ENCODE results near the gene ATG101.

The ATG101 gene

DNA sequence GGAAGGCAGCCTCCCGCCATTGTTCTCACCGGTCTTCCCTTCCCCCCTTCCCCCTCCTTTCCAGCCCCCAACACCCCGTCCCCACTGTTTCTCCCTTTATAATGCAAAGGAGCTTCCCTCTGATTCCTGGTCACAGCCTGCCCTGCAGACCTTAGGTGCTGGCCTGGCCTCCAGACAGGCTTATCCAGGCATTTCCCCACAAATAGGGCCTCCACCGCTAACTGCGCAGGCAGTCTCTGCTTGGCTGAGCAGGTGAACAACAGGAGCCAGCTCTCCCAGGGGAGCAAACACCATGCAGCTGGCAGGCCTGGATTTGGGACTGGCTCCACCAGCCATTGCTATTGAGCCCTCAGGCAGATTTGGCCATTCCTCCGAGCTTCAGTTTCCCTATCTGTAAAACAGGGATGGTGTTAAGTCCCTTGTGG lies 55.7 kb downstream of the ATG101 start:
- TF ChIP-seq TAF1 (IDR thresholded peaks at IDR 0.05; ENCODE audit: borderline replicate concordance, insufficient read depth, low read length) = no peak
- TF ChIP-seq POLR2AphosphoS5 (IDR thresholded peaks at IDR 0.05; ENCODE audit: low read depth, low read length) = no peak
- TF ChIP-seq, protein P1, sequence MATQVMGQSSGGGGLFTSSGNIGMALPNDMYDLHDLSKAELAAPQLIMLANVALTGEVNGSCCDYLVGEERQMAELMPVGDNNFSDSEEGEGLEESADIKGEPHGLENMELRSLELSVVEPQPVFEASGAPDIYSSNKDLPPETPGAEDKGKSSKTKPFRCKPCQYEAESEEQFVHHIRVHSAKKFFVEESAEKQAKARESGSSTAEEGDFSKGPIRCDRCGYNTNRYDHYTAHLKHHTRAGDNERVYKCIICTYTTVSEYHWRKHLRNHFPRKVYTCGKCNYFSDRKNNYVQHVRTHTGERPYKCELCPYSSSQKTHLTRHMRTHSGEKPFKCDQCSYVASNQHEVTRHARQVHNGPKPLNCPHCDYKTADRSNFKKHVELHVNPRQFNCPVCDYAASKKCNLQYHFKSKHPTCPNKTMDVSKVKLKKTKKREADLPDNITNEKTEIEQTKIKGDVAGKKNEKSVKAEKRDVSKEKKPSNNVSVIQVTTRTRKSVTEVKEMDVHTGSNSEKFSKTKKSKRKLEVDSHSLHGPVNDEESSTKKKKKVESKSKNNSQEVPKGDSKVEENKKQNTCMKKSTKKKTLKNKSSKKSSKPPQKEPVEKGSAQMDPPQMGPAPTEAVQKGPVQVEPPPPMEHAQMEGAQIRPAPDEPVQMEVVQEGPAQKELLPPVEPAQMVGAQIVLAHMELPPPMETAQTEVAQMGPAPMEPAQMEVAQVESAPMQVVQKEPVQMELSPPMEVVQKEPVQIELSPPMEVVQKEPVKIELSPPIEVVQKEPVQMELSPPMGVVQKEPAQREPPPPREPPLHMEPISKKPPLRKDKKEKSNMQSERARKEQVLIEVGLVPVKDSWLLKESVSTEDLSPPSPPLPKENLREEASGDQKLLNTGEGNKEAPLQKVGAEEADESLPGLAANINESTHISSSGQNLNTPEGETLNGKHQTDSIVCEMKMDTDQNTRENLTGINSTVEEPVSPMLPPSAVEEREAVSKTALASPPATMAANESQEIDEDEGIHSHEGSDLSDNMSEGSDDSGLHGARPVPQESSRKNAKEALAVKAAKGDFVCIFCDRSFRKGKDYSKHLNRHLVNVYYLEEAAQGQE (IDR thresholded peaks at IDR 0.05; ENCODE audit: insufficient read depth in 1 of 2, low read depth in 2 of 2, low read length in 2 of 2) = no peak
- TF ChIP-seq FOXP2 (optimal IDR thresholded peaks at IDR 0.05; ENCODE audit: borderline replicate concordance, extremely low read depth, extremely low read length, insufficient read depth) = no peak
- TF ChIP-seq SIN3A (IDR thresholded peaks at IDR 0.05; ENCODE audit: borderline replicate concordance, insufficient read depth, low read length) = no peak

DNA sequence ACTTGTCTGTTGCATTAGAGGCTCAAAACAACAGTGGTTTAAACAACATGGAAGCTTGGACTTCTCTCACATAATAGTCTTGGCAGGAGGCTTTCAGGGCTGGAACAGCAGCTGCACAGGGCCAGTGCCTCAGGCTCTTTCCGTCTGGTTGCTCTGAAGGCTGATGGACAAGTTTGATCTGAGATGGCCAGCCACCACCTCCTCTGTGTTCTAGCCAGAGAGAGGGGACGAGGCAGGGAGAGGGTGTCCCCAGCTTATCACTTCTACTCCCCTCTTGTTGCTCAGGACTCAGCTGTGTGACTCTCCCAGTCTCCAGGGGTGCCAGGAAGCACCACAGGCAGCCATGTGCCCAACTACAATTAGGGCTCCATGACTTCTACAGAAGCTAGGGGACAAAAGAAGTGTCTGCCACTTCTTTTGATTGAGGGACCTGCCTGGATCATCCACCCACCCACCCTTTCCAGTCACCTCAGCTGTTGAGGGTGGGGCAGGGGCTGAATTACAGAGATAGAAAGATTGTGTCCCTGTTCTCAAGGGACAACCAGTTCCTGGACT lies 56.3 kb downstream of the ATG101 start:
- no peak for TF ChIP-seq SIN3A (IDR thresholded peaks at IDR 0.05; ENCODE audit: borderline replicate concordance, insufficient read depth, low read length)
- TF ChIP-seq, protein P1 (IDR thresholded peaks at IDR 0.05; ENCODE audit: insufficient read depth in 1 of 2, low read depth in 2 of 2, low read length in 2 of 2) = no peak
- no peak for TF ChIP-seq FOXP2 (optimal IDR thresholded peaks at IDR 0.05; ENCODE audit: borderline replicate concordance, extremely low read depth, extremely low read length, insufficient read depth)
- no peak for TF ChIP-seq POLR2AphosphoS5 (IDR thresholded peaks at IDR 0.05; ENCODE audit: low read depth, low read length)
- TF ChIP-seq TAF1 (IDR thresholded peaks at IDR 0.05; ENCODE audit: borderline replicate concordance, insufficient read depth, low read length) = no peak
